Liver (tissue), 9 donors: ENCODE results near the gene PAH. TPM values are rescaled to one million over a fixed set of nuclear protein-coding genes. Genes with fewer than 3 reads are reported as not detected.

Source experiments
- DNase-seq: peaks from one replicate; pipeline ENCODE4 v3.0.0-alpha.2; 2017; ENCODE audit warnings: low spot score
- H3K27ac ChIP-seq, 2 donors: one replicate each; pipeline ENCODE4 v1.7.0; 2013; ENCODE audit warnings: inconsistent platforms in 2 of 2, low read length in 2 of 2, control low read depth in 1 of 2, low read depth in 1 of 2, mild to moderate bottlenecking in 1 of 2
- H3K27me3 ChIP-seq, 4 donors: one replicate each; pipeline versions ENCODE4 v1.6.1 to v1.7.0; 2013; ENCODE audit warnings: low read length in 3 of 4, inconsistent platforms in 1 of 4, mild to moderate bottlenecking in 1 of 4, moderate library complexity in 1 of 4; ENCODE audit not compliant: control insufficient read depth in 4 of 4, insufficient read depth in 4 of 4
- H3K36me3 ChIP-seq, 4 donors: one replicate each; pipeline versions ENCODE4 v1.6.1 to v1.7.0; 2013; ENCODE audit warnings: low read length in 3 of 4, mild to moderate bottlenecking in 3 of 4, low read depth in 1 of 4, moderate library complexity in 1 of 4; ENCODE audit not compliant: control insufficient read depth in 4 of 4, insufficient read depth in 3 of 4
- H3K4me1 ChIP-seq, 4 donors: one replicate each; pipeline versions ENCODE4 v1.6.1 to v1.7.0; 2013; ENCODE audit warnings: low read length in 3 of 4, mild to moderate bottlenecking in 3 of 4, moderate library complexity in 1 of 4; ENCODE audit not compliant: control insufficient read depth in 4 of 4, insufficient read depth in 4 of 4
- H3K4me3 ChIP-seq, 3 donors: one replicate each; pipeline versions ENCODE4 v1.6.1 to v1.7.0; 2013; ENCODE audit warnings: low read length in 3 of 3, control low read depth in 1 of 3, low read depth in 1 of 3, mild to moderate bottlenecking in 1 of 3
- H3K9ac ChIP-seq, 2 donors: one replicate each; pipeline ENCODE4 v1.7.0; 2013; ENCODE audit warnings: low read length in 2 of 2, mild to moderate bottlenecking in 2 of 2, moderate library complexity in 2 of 2, control low read depth in 1 of 2, low read depth in 1 of 2
- H3K9me3 ChIP-seq, 4 donors: one replicate each; pipeline versions ENCODE4 v1.6.1 to v1.7.0; 2013; ENCODE audit warnings: low read length in 3 of 4; ENCODE audit not compliant: control insufficient read depth in 4 of 4
- ATF3 ChIP-seq: IDR thresholded peaks from 2 replicates; pipeline ENCODE4 v1.6.1; 2016; ENCODE audit warnings: antibody characterized with exemption
- CTCF ChIP-seq: fragments of 150-350 bp; IDR thresholded peaks from 2 replicates; pipeline ENCODE4 v1.5.1; 2017; ENCODE audit warnings: improper control_type of control experiment, low read depth, low read length; ENCODE audit not compliant: missing input control
- EGR1 ChIP-seq, 2 donors: IDR thresholded peaks; 2 replicates each; pipeline ENCODE4 v1.6.1; 2016 to 2018; ENCODE audit warnings: antibody characterized with exemption in 2 of 2, low read depth in 2 of 2
- FOXA1 ChIP-seq: IDR thresholded peaks from 2 replicates; pipeline ENCODE4 v1.6.1; 2016; ENCODE audit warnings: antibody characterized with exemption
- FOXA2 ChIP-seq: IDR thresholded peaks from 2 replicates; pipeline ENCODE4 v1.6.1; 2016; ENCODE audit warnings: antibody characterized with exemption
- GABPA ChIP-seq, 2 donors: IDR thresholded peaks in 1 of 2; conservative IDR thresholded peaks in 1 of 2; 2 replicates each; pipeline ENCODE4 v1.6.1; 2016; ENCODE audit warnings: antibody characterized with exemption in 2 of 2, mild to moderate bottlenecking in 1 of 2, moderate library complexity in 1 of 2
- HNF4A ChIP-seq, 2 donors: conservative IDR thresholded peaks; 2 replicates each; pipeline ENCODE4 v1.6.1; 2016; ENCODE audit warnings: antibody characterized with exemption in 2 of 2, mild to moderate bottlenecking in 2 of 2
- HNF4G ChIP-seq: IDR thresholded peaks from 2 replicates; pipeline ENCODE4 v1.6.1; 2016; ENCODE audit warnings: antibody characterized with exemption
- JUND ChIP-seq, 2 donors: IDR thresholded peaks; 2 replicates each; pipeline ENCODE4 v1.6.1; 2016; ENCODE audit warnings: antibody characterized with exemption in 2 of 2
- MAX ChIP-seq: IDR thresholded peaks from 2 replicates; pipeline ENCODE4 v1.6.1; 2016; ENCODE audit warnings: antibody characterized with exemption
- NR2F2 ChIP-seq: IDR thresholded peaks from 2 replicates; pipeline ENCODE4 v1.6.1; 2016; ENCODE audit warnings: antibody characterized with exemption
- RAD21 ChIP-seq, 2 donors: IDR thresholded peaks; 2 replicates each; pipeline ENCODE4 v1.6.1; 2016; ENCODE audit warnings: antibody characterized with exemption in 2 of 2, mild to moderate bottlenecking in 2 of 2
- REST ChIP-seq: IDR thresholded peaks from 2 replicates; pipeline ENCODE4 v1.6.1; 2016; ENCODE audit warnings: antibody characterized with exemption, mild to moderate bottlenecking
- RXRA ChIP-seq, 2 donors: IDR thresholded peaks; 2 replicates each; pipeline ENCODE4 v1.6.1; 2017 to 2018; ENCODE audit warnings: antibody characterized with exemption in 2 of 2, mild to moderate bottlenecking in 1 of 2
- SP1 ChIP-seq: IDR thresholded peaks from 2 replicates; pipeline ENCODE4 v1.6.1; 2018; ENCODE audit warnings: antibody characterized with exemption, mild to moderate bottlenecking
- TAF1 ChIP-seq: conservative IDR thresholded peaks from 2 replicates; pipeline ENCODE4 v1.6.1; 2016; ENCODE audit warnings: antibody characterized with exemption, mild to moderate bottlenecking
- YY1 ChIP-seq: IDR thresholded peaks from 2 replicates; pipeline ENCODE4 v1.6.1; 2016; ENCODE audit warnings: antibody characterized with exemption, mild to moderate bottlenecking
- ZBTB33 ChIP-seq: IDR thresholded peaks from 2 replicates; pipeline ENCODE4 v1.6.1; 2016; ENCODE audit warnings: antibody characterized with exemption
- WGBS: extraction: QIAGEN DNeasy Blood & Tissue Kit; methylation state at CpG from one replicate; pipeline ENCODE4 v1.1.7; 2013; 5-methylcytosine and 5-hydroxymethylcytosine counted together
- polyA plus RNA-seq, 2 donors: library from polyadenylated mRNA; stranded (reverse) in 1 of 2; unstranded in 1 of 2; fragments of 200-250 nt in 1 of 2; fragments of >200 nt in 1 of 2; fragmentation: Nextera tagmentation in 1 of 2; extraction: Ambion mirVana in 1 of 2; gene quantifications; one replicate each; pipeline versions ENCODE4 v1.2.1 to v1.2.3, GENCODE V29; 2013 to 2015
- total RNA-seq, 2 donors: library from RNA; depleted of rRNA; stranded (reverse); fragments of >200 nt; gene quantifications; one replicate each; pipeline ENCODE4 v1.2.3, GENCODE V29; 2014
- donor health status: healthy.
- donor health status: healthy.
- donor health status: healthy.
- donor health status: healthy.
- donor health status: healthy.

The PAH gene
- total and polyA plus RNA-seq, 4 donors, result 327 to 696 (median 568) TPM

GRCh38 chr12:102966200-102966863, 49.3 kb upstream of the PAH start:
- Histone ChIP-seq H3K27ac (no peak overlapping the region), H3K9ac (no peak overlapping the region), H3K4me1 (peaks cover 5 to 16% (median 14%) of the 10 kb centered on the region in 4 donors), H3K36me3 (no peaks in the 10 kb centered on the region), H3K4me3 (no peak overlapping the region), H3K9me3 (peaks cover 7 to 27% (median 14%) of the 10 kb centered on the region in 4 donors), H3K27me3 (peaks cover 5 to 22% (median 11%) of the 10 kb centered on the region in 4 donors)
- no peak for DNase-seq
- WGBS, result 49% methylated on average over 12 of the region's 12 CpGs
- TF ChIP-seq ATF3 (no peak), REST (no peak), ZBTB33 (no peak), SP1 (no peak), HNF4G (no peak), HNF4A (conservative IDR thresholded peaks at IDR 0.05) (no peak), GABPA (IDR thresholded peaks at IDR 0.05 in 1 of 2, conservative IDR thresholded peaks at IDR 0.05 in 1 of 2) (no peak), RXRA (IDR thresholded peaks at IDR 0.05) (no peak), JUND (IDR thresholded peaks at IDR 0.05) (no peak), NR2F2 (no peak), YY1 (no peak), EGR1 (IDR thresholded peaks at IDR 0.05; ENCODE audit: low read depth in 2 of 2) (no peak), CTCF (no peak), RAD21 (IDR thresholded peaks at IDR 0.05) (no peak), FOXA2 (no peak), FOXA1 (no peak), MAX (no peak), TAF1 (no peak)
